DOHH2 (cell line): ENCODE measurements around the gene C1orf116.

ENCODE experiments used
- H3F3A ChIP-seq: fragments of 200-600 bp; sonication (generic), shearing (Covaris generic); 2 replicates; pipeline ENCODE4 v1.6.0; 2016; ENCODE audit warnings: antibody characterized with exemption, mild to moderate bottlenecking; ENCODE audit not compliant: control insufficient read depth, insufficient read depth
- H3K27ac ChIP-seq: fragments of 200-600 bp; sonication (generic); 2 replicates; pipeline ENCODE4 v1.5.1; 2014; ENCODE audit warnings: low read depth, mild to moderate bottlenecking, low read length, moderate library complexity
- H3K27me3 ChIP-seq: fragments of 200-600 bp; sonication (generic); 2 replicates; pipeline ENCODE4 v1.6.1; 2014; ENCODE audit warnings: mild to moderate bottlenecking, low read length, mixed read lengths; ENCODE audit not compliant: control insufficient read depth
- H3K36me3 ChIP-seq: fragments of 200-600 bp; sonication (generic); 2 replicates; pipeline ENCODE4 v1.6.1; 2014; ENCODE audit warnings: mild to moderate bottlenecking, low read length, moderate library complexity, mixed read lengths; ENCODE audit not compliant: control insufficient read depth
- H3K4me1 ChIP-seq: fragments of 200-600 bp; sonication (generic); 2 replicates; pipeline ENCODE4 v1.6.1; 2014; ENCODE audit warnings: mild to moderate bottlenecking, low read length, mixed read lengths; ENCODE audit not compliant: control insufficient read depth
- H3K4me2 ChIP-seq: fragments of 200-600 bp; sonication (generic); 2 replicates; pipeline ENCODE4 v1.6.0; 2014; ENCODE audit warnings: mild to moderate bottlenecking, low read length, moderate library complexity
- H3K4me3 ChIP-seq: fragments of 200-600 bp; sonication (generic); 2 replicates; pipeline ENCODE4 v1.5.1; 2014; ENCODE audit warnings: mild to moderate bottlenecking, low read length, mixed read lengths
- H3K79me2 ChIP-seq: fragments of 200-600 bp; sonication (generic); 2 replicates; pipeline ENCODE4 v1.6.1; 2014; ENCODE audit warnings: mild to moderate bottlenecking, low read length, mixed read lengths; ENCODE audit not compliant: control insufficient read depth
- H3K9me2 ChIP-seq: fragments of 200-600 bp; sonication (generic); replicated peaks from 2 replicates; pipeline ENCODE4 v1.6.1; 2014; ENCODE audit warnings: mild to moderate bottlenecking, low read length, mixed read lengths; ENCODE audit not compliant: control insufficient read depth
- H3K9me3 ChIP-seq: fragments of 200-600 bp; sonication (generic); 2 replicates; pipeline ENCODE4 v1.6.1; 2014; ENCODE audit warnings: antibody characterized with exemption, low read length, mixed read lengths; ENCODE audit not compliant: control insufficient read depth, insufficient read depth
- H4K20me1 ChIP-seq: fragments of 200-600 bp; sonication (generic); 2 replicates; pipeline ENCODE4 v1.6.0; 2014; ENCODE audit warnings: low read depth, mild to moderate bottlenecking, antibody characterized with exemption, low read length, moderate library complexity; ENCODE audit not compliant: control insufficient read depth, insufficient read depth
- EZH2phosphoT487 ChIP-seq: fragments of 200-600 bp; sonication (generic); IDR thresholded peaks from 2 replicates; pipeline ENCODE4 v1.6.1; 2017; ENCODE audit warnings: borderline replicate concordance, mild to moderate bottlenecking, antibody characterized with exemption, low read length, moderate library complexity, mixed read lengths
- TF ChIP-seq, protein P1 (sequence below): fragments of 200-600 bp; sonication (generic); IDR thresholded peaks from one replicate; pipeline ENCODE4 v1.5.1; 2014; ENCODE audit warnings: antibody characterized with exemption, mild to moderate bottlenecking, low read depth, low read length; ENCODE audit not compliant: poor library complexity, severe bottlenecking

Gene C1orf116

DNA sequence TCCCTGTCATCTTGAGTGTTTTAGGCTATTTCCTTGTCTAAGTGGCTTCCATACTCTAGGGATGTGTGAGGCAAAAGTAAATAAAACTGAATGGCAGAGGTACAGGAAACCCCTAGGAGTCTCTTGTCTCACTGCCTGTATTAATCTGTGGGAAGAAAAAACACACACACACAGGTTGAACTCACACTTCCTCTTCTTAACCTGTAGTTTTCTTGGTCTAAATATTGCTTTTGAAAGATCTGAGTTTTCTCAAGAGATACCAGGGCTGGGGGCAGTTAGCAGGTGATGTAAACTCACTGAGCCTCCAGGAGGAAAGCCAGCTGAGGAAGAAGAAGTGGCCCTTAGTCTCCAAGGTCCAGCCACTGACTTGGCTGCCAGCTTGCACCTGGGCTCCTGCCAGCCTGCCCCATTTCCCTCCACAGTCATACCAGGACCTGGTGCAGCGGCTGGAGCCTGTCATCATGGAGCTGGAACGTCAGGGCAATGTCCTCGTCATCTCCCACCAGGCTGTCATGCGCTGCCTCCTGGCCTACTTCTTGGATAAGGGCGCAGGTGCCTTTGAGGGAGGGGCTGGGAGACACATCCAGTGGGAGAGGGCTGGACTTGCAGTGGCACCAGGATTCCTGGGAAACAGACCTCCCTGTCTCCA lies 37.4 kb upstream of the C1orf116 start:
- no peak for TF ChIP-seq EZH2phosphoT487
- TF ChIP-seq, protein P1, sequence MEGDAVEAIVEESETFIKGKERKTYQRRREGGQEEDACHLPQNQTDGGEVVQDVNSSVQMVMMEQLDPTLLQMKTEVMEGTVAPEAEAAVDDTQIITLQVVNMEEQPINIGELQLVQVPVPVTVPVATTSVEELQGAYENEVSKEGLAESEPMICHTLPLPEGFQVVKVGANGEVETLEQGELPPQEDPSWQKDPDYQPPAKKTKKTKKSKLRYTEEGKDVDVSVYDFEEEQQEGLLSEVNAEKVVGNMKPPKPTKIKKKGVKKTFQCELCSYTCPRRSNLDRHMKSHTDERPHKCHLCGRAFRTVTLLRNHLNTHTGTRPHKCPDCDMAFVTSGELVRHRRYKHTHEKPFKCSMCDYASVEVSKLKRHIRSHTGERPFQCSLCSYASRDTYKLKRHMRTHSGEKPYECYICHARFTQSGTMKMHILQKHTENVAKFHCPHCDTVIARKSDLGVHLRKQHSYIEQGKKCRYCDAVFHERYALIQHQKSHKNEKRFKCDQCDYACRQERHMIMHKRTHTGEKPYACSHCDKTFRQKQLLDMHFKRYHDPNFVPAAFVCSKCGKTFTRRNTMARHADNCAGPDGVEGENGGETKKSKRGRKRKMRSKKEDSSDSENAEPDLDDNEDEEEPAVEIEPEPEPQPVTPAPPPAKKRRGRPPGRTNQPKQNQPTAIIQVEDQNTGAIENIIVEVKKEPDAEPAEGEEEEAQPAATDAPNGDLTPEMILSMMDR: no peak
- no peak overlapping the region for H3K4me2 ChIP-seq
- no peaks in the 10 kb centered on the region for H3K79me2 ChIP-seq
- H3K27ac ChIP-seq: no peak overlapping the region
- H3K4me1 ChIP-seq: no peaks in the 10 kb centered on the region
- no peak overlapping the region for H3K4me3 ChIP-seq
- no peaks in the 10 kb centered on the region for H3F3A ChIP-seq
- no peaks in the 10 kb centered on the region for H4K20me1 ChIP-seq
- peaks cover 3% of the 10 kb centered on the region for H3K27me3 ChIP-seq
- H3K9me3 ChIP-seq: no peaks in the 10 kb centered on the region
- no peaks in the 10 kb centered on the region for H3K9me2 ChIP-seq
- no peaks in the 10 kb centered on the region for H3K36me3 ChIP-seq

GRCh38 chr1:207069061-207069460 lies 36.5 kb upstream of the C1orf116 start:
- no peaks in the 10 kb centered on the region for H3K9me2 ChIP-seq
- H3K9me3 ChIP-seq: no peaks in the 10 kb centered on the region
- TF ChIP-seq, protein P1: no peak
- TF ChIP-seq EZH2phosphoT487: no peak
- H4K20me1 ChIP-seq: no peaks in the 10 kb centered on the region
- no peak overlapping the region for H3K4me3 ChIP-seq
- H3F3A ChIP-seq: no peaks in the 10 kb centered on the region
- no peaks in the 10 kb centered on the region for H3K36me3 ChIP-seq
- H3K27me3 ChIP-seq: no peaks in the 10 kb centered on the region
- no peaks in the 10 kb centered on the region for H3K4me1 ChIP-seq
- H3K79me2 ChIP-seq: no peaks in the 10 kb centered on the region
- no peak overlapping the region for H3K4me2 ChIP-seq
- no peak overlapping the region for H3K27ac ChIP-seq

- no peaks in the 10 kb centered on the region for H3K36me3 ChIP-seq
- H3K4me1 ChIP-seq: no peaks in the 10 kb centered on the region
- H3K4me2 ChIP-seq: no peak overlapping the region
- no peaks in the 10 kb centered on the region for H4K20me1 ChIP-seq
- no peaks in the 10 kb centered on the region for H3K27me3 ChIP-seq
- no peak overlapping the region for H3K27ac ChIP-seq
- H3F3A ChIP-seq: no peaks in the 10 kb centered on the region
- no peaks in the 10 kb centered on the region for H3K79me2 ChIP-seq
- no peaks in the 10 kb centered on the region for H3K9me3 ChIP-seq
- TF ChIP-seq, protein P1: no peak
- no peak for TF ChIP-seq EZH2phosphoT487
- H3K4me3 ChIP-seq: no peak overlapping the region
- H3K9me2 ChIP-seq: no peaks in the 10 kb centered on the region
Measured at GRCh38 chr1:207067665-207068064, 35.1 kb upstream of the C1orf116 start.
